AG04450 (cell line): ENCODE data around the gene SMTN. TPM values are rescaled to one million over a fixed set of nuclear protein-coding genes. Genes with fewer than 3 reads are reported as not detected.

Experiments used
- CTCF ChIA-PET: fragments of 300-600, 350-600 bp; formaldehyde crosslinking; extraction: SDS; loops from one replicate; lab custom pipeline; 2022; ENCODE audit warnings: antibody characterized with exemption, inconsistent platforms; lab: Charles Lee
- POLR2A ChIA-PET: fragments of 350-600 bp; formaldehyde crosslinking; extraction: SDS; loops from one replicate; lab custom pipeline; 2021; ENCODE audit warnings: antibody characterized with exemption, inconsistent platforms; lab: Yijun Ruan, JAX
- DNase-seq: peaks from one replicate; pipeline ENCODE4 v3.0.0-alpha.2; 2011; ENCODE audit warnings: low read depth, low spot score
- H3K27ac ChIP-seq: one replicate; pipeline ENCODE4 v1.5.1; 2012; ENCODE audit warnings: low read depth, low read length, control low read depth
- H3K27me3 ChIP-seq: one replicate; pipeline ENCODE4 v1.6.0; 2012; ENCODE audit warnings: low read length; ENCODE audit not compliant: control insufficient read depth, insufficient read depth
- H3K4me3 ChIP-seq: 2 replicates; pipeline ENCODE4 v1.5.1; 2011; ENCODE audit warnings: mild to moderate bottlenecking, low read depth, low read length, control low read depth
- H3K9me3 ChIP-seq: 2 replicates; pipeline ENCODE4 v1.5.1; 2012; ENCODE audit warnings: low read length; ENCODE audit not compliant: control insufficient read depth, insufficient read depth
- polyA plus RNA-seq: library from polyadenylated mRNA; depleted of rRNA; stranded (reverse); fragments of >200 nt; gene quantifications from 2 replicates; pipeline ENCODE4 v1.2.3, GENCODE V29; 2011
- TF ChIP-seq, protein P1 (sequence below): IDR thresholded peaks from 2 replicates; pipeline ENCODE4 v1.5.1; 2011; ENCODE audit warnings: low read depth, low read length, control low read depth, inconsistent platforms

SMTN gene
- polyA plus RNA-seq, 1 experiment: 14.1 TPM

DNA sequence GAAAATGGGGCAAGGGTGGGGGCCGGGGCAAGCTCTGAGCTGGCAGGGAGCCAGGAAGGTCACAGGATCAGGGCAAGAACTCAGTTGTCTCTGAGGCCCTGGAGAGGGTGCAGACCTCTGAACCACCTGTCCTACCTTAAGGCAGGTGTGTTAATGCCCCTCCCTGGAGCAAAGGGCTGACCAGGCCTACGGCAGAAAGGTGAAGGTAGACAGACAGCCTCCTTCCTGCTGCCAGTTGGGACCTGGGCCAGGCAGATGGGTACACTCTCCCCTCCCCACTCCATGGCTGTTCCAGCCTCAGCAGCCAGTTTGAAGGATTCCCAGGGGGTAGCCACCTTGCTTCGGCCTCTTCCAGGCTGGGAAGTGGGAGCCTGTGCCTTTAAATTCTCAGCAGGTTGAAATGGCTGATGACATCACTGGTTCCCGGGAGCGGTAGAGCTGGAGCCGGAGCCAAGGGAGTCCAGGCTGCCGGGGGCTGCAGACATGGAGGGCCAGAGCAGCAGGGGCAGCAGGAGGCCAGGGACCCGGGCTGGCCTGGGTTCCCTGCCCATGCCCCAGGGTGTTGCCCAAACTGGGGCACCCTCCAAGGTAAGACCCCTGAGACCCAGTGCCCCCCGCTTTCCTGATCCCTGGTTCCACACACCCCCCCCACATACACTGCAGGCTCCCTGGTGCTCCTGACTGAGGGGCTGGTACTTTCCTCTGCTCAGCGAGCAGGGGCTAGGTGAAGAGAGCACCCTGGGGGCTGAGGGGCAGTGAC is 41.6 kb downstream of the SMTN start, which contains the start of gene INPP5J:
Gene INPP5J, plus strand, starts transcription at position 435 of the 760 bp plus-strand sequence. Its CDS starts 49 bp downstream, at position 484.
- H3K9me3 ChIP-seq: no peaks in the 10 kb centered on the region; the same call in 1 of the 2 replicates
- no peak within 1 kb of the TSS for H3K27ac ChIP-seq
- peaks cover 7% of the 10 kb centered on the region for H3K27me3 ChIP-seq
- H3K4me3 ChIP-seq: peak within 1 kb of the TSS; percentile 68
- no peak for DNase-seq
- ChIA-PET CTCF (interaction anchor here (1.2 to 1.9 kb wide), 3 partner anchors 15 to 90 kb away, joined by 3 to 6 read pairs (median 4); partner anchors contain the start of genes LIMK2, PLA2G3 and SELENOM), POLR2A (interaction anchor here (0.6 kb wide), 1 partner anchor 76 kb away, joined by 3 read pairs; no protein-coding TSS in a partner anchor)
- TF ChIP-seq, protein P1, sequence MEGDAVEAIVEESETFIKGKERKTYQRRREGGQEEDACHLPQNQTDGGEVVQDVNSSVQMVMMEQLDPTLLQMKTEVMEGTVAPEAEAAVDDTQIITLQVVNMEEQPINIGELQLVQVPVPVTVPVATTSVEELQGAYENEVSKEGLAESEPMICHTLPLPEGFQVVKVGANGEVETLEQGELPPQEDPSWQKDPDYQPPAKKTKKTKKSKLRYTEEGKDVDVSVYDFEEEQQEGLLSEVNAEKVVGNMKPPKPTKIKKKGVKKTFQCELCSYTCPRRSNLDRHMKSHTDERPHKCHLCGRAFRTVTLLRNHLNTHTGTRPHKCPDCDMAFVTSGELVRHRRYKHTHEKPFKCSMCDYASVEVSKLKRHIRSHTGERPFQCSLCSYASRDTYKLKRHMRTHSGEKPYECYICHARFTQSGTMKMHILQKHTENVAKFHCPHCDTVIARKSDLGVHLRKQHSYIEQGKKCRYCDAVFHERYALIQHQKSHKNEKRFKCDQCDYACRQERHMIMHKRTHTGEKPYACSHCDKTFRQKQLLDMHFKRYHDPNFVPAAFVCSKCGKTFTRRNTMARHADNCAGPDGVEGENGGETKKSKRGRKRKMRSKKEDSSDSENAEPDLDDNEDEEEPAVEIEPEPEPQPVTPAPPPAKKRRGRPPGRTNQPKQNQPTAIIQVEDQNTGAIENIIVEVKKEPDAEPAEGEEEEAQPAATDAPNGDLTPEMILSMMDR: no peak

DNA sequence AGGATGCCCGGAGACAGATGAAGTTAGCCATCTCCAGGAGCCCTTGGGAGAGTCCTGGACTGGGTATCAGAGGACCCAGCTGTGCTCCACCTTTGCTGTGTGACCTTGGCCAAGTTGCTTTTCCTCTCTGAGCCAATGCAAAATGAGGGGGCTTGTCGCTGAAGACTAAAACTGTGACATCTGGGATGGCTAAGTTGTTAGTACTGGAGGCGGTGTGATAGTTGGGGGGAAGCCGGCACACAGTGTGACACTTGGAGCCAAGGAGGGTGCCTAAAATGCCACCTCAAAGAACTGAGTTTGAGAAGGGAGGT is 42.1 kb downstream of the SMTN start:
- ChIA-PET POLR2A (no interaction called here), CTCF (interaction anchor here (1.4 kb wide), 1 partner anchor 17 kb away, joined by 4 read pairs; the partner anchor contains the start of gene PLA2G3)
- no peak for DNase-seq

DNA sequence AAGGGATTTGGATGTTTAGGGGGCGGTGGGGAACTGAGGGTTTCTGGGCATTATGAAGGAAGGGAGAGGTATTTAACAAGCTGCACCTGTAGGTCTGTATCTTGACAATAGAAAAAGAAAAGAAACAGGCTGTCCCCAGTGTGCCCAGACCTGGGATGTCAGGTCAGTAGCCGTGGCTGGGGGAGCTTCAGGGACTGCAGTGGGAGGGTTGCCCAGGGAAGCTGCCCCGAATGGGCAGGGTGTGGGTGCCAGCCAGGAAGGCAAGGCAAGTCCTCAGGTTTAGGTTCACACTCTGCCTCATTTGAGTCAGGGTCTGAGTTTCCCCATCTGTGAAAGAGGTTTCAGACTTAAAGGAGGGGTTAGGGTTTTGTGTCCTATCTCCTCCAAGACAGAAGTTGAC is 43.2 kb downstream of the SMTN start:
- POLR2A ChIA-PET: interaction anchor here (0.6 kb wide), 1 partner anchor 203 kb away, joined by 5 read pairs; no protein-coding TSS in a partner anchor
- H3K4me3 ChIP-seq: no peak overlapping the region
- H3K9me3 ChIP-seq: no peaks in the 10 kb centered on the region; the same call in 1 of the 2 replicates
- DNase-seq: no peak
- CTCF ChIA-PET: interaction anchor here (0.7 to 2.3 kb wide), 3 partner anchors 9 to 205 kb away, joined by 3 to 13 read pairs (median 6); partner anchors contain the start of gene SELENOM
- TF ChIP-seq, protein P1: no peak
- no peak overlapping the region for H3K27ac ChIP-seq
- peaks cover 2% of the 10 kb centered on the region for H3K27me3 ChIP-seq

More for the DNA sequence above, 42.1 kb downstream of the SMTN start:
- no peaks in the 10 kb centered on the region; the same call in 1 of the 2 replicates for H3K9me3 ChIP-seq
- TF ChIP-seq, protein P1: no peak
- peaks cover 7% of the 10 kb centered on the region for H3K27me3 ChIP-seq
- H3K4me3 ChIP-seq: peak overlapping the region; percentile 68
- no peak overlapping the region for H3K27ac ChIP-seq

DNA sequence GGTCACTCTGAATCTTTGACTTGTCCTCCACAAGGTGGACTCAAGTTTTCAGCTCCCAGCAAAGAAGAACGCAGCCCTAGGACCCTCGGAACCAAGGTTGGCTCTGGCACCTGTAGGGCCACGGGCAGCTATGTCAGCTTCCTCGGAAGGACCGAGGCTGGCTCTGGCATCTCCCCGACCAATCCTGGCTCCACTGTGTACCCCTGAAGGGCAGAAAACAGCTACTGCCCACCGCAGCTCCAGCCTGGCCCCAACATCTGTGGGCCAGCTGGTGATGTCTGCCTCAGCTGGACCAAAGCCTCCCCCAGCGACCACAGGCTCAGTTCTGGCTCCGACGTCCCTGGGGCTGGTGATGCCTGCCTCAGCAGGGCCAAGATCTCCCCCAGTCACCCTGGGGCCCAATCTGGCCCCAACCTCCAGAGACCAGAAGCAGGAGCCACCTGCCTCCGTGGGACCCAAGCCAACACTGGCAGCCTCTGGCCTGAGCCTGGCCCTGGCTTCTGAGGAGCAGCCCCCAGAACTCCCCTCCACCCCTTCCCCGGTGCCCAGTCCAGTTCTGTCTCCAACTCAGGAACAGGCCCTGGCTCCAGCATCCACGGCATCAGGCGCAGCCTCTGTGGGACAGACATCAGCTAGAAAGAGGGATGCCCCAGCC is 43.8 kb downstream of the SMTN start:
- Histone ChIP-seq H3K4me3 (no peak overlapping the region), H3K27ac (no peak overlapping the region), H3K27me3 (peaks cover 2% of the 10 kb centered on the region), H3K9me3 (no peaks in the 10 kb centered on the region; the same call in 1 of the 2 replicates)
- ChIA-PET CTCF (interaction anchor here (0.7 to 2.3 kb wide), 2 partner anchors 17 to 205 kb away, joined by 6 to 13 read pairs; partner anchors contain the start of gene SELENOM), POLR2A (interaction anchor here (0.6 kb wide), 1 partner anchor 203 kb away, joined by 5 read pairs; no protein-coding TSS in a partner anchor)
- TF ChIP-seq, protein P1: no peak
- no peak for DNase-seq
